Gastrocnemius medialis (tissue), 4 donors: ENCODE measurements around the gene SCNM1.
"Not testable (repeated sequence)": the region's sequence is repeated elsewhere in the genome, so short reads cannot be mapped to it uniquely, and the experiment has no call there.

Source experiments
- CTCF ChIP-seq, 5 experiments: fragments of 450-650 bp in 3 of 5; fragments of 200-600 bp in 2 of 5; sonication (generic) in 2 of 5; IDR thresholded peaks in 4 of 5; conservative IDR thresholded peaks in 1 of 5; 1 replicate in 4 of 5; 2 replicates in 1 of 5; pipeline ENCODE4 v1.5.1; 2016 to 2019; ENCODE audit warnings: antibody characterized with exemption in 5 of 5, mild to moderate bottlenecking in 3 of 5, moderate library complexity in 3 of 5
- POLR2A ChIP-seq, 2 donors: fragments of 450-650 bp; IDR thresholded peaks; one replicate each; pipeline ENCODE4 v1.6.1; 2017; ENCODE audit warnings: antibody characterized with exemption in 2 of 2, mild to moderate bottlenecking in 2 of 2, moderate library complexity in 2 of 2

GRCh38 chr1:151194894-151195594, 29.1 kb downstream of the SCNM1 start:
- not testable (repeated sequence) for TF ChIP-seq CTCF (IDR thresholded peaks at IDR 0.05 in 4 of 5, conservative IDR thresholded peaks at IDR 0.05 in 1 of 5); POLR2A (IDR thresholded peaks at IDR 0.05)
